Gastroesophageal sphincter (tissue), 3 donors: ENCODE results near the gene MYL1.

Experiments
- CTCF ChIP-seq, 4 experiments: fragments of 200-600 bp in 2 of 4; fragments of 450-650 bp in 2 of 4; sonication (generic) in 1 of 4; IDR thresholded peaks; one replicate each; pipeline ENCODE4 v1.5.1; 2017 to 2019; ENCODE audit warnings: antibody characterized with exemption in 4 of 4, mild to moderate bottlenecking in 2 of 4, moderate library complexity in 2 of 4
- POLR2AphosphoS5 ChIP-seq: sonication (generic); formaldehyde crosslinking; IDR thresholded peaks from one replicate; pipeline ENCODE4 v1.6.1; 2017; ENCODE audit warnings: antibody characterized with exemption

- TF ChIP-seq CTCF (IDR thresholded peaks at IDR 0.05) (no peak), POLR2AphosphoS5 (no peak)
Observed at GRCh38 chr2:210286123-210286680, 28.8 kb downstream of the MYL1 start.
